Muscle of back (tissue), 11 donors: ENCODE data around the gene APLP2. TPM values are rescaled to one million over a fixed set of nuclear protein-coding genes. Genes with fewer than 3 reads are reported as not detected.

Source experiments
- DNase-seq, 3 donors: peaks; one replicate each; pipeline versions ENCODE4 v3.0.0 to v3.0.0-alpha.2; 2013
- polyA plus RNA-seq, 10 donors: library from polyadenylated mRNA; unstranded; fragments of 120-200 nt; gene quantifications; one replicate each; pipeline ENCODE4 v1.2.1, GENCODE V29; 2013; ENCODE audit not compliant: insufficient read length in 10 of 10

APLP2 gene
- polyA plus RNA-seq, 10 donors: 119 to 188 (median 144) TPM

- DNase-seq: peak in 2 of 3 donors; percentile 52 to 77
Measured at GRCh38 chr11:130144861-130145281, 75.2 kb downstream of the APLP2 start.

- no peak for DNase-seq
Measured at GRCh38 chr11:130145311-130145812, 75.7 kb downstream of the APLP2 start.

- no peak for DNase-seq
Measured at GRCh38 chr11:130145975-130146776, 76.5 kb downstream of the APLP2 start.

- peak in 1 of 3 donors; percentile 46 for DNase-seq
Measured at GRCh38 chr11:130146796-130147195, 77.1 kb downstream of the APLP2 start.

- DNase-seq: no peak
Measured at GRCh38 chr11:130148796-130149326, 79.2 kb downstream of the APLP2 start.

GRCh38 chr11:130150790-130151189, 81.1 kb downstream of the APLP2 start:
- no peak for DNase-seq

GRCh38 chr11:130151196-130151595, 81.5 kb downstream of the APLP2 start:
- DNase-seq: no peak

- no peak for DNase-seq
Measured at GRCh38 chr11:130156108-130157022, 86.7 kb downstream of the APLP2 start.

- no peak for DNase-seq
Measured at GRCh38 chr11:130157101-130157500, 87.4 kb downstream of the APLP2 start.

- DNase-seq: no peak
Measured at GRCh38 chr11:130157840-130158239, 88.1 kb downstream of the APLP2 start.

GRCh38 chr11:130159139-130159538, 89.4 kb downstream of the APLP2 start:
- no peak for DNase-seq

- no peak for DNase-seq
Measured at GRCh38 chr11:130159657-130160497, 90.2 kb downstream of the APLP2 start, which contains the start of gene ST14. Gene ST14 (plus strand): TSS chr11:130159782. CDS start chr11:130159980, 198 bp downstream.

GRCh38 chr11:130160498-130161155, 90.9 kb downstream of the APLP2 start:
- DNase-seq: peak in 1 of 3 donors; percentile 60

GRCh38 chr11:130161441-130162145, 91.9 kb downstream of the APLP2 start:
- peak in 1 of 3 donors; percentile 77 for DNase-seq

- DNase-seq: no peak
Measured at GRCh38 chr11:130162733-130163132, 93.0 kb downstream of the APLP2 start.

GRCh38 chr11:130163346-130164220, 93.9 kb downstream of the APLP2 start:
- DNase-seq: no peak

GRCh38 chr11:130164221-130164570, 94.5 kb downstream of the APLP2 start:
- DNase-seq: no peak

GRCh38 chr11:130165601-130166456, 96.1 kb downstream of the APLP2 start:
- no peak for DNase-seq
